ENCODE results near the gene ATP2B3.

- TF ChIP-seq CTCF (conservative IDR thresholded peaks at IDR 0.05; ENCODE audit: low read length) = no peak
- TF ChIP-seq EZH2phosphoT487 (IDR thresholded peaks at IDR 0.05; ENCODE audit: borderline replicate concordance) = no peak
Measured at GRCh38 chrX:153495362-153495751, 22.1 kb upstream of the ATP2B3 start.
